ENCODE data around the gene USP47. TPM values are rescaled to one million over a fixed set of nuclear protein-coding genes. Genes with fewer than 3 reads are reported as not detected.
A peak's percentile ranks its signal among the peaks of the same experiment; 100 is the strongest.

The USP47 gene
- total and polyA plus RNA-seq, 9 of the 15 experiments (the other 6 are each of a cell fraction or from before 2014, with no cell fraction given): 13.1 to 63.6 (median 34.7) TPM

- Histone ChIP-seq H3K4me3 (no peak overlapping the region), H3K9me1 (ENCODE audit: control insufficient read depth, insufficient read depth, low read length) (no peaks in the 10 kb centered on the region), H3K27me3 (ENCODE audit: control insufficient read depth in 2 of 2, insufficient read depth in 2 of 2, low read length in 2 of 2) (no peaks in the 10 kb centered on the region), H4K20me1 (replicated peaks; ENCODE audit: control insufficient read depth, insufficient read depth, low read length) (no peaks in the 10 kb centered on the region), H3K9me3 (replicated peaks; ENCODE audit: control insufficient read depth, insufficient read depth, low read depth, low read length) (no peaks in the 10 kb centered on the region), H3K4me2 (ENCODE audit: insufficient read depth, low read length) (no peak overlapping the region), H3K27ac (ENCODE audit: extremely low read depth, low read depth, low read length) (no peak overlapping the region), H3K36me3 (ENCODE audit: control insufficient read depth, insufficient read depth, low read length) (peaks cover 94% of the 10 kb centered on the region), H3K4me1 (replicated peaks in 1 of 2; ENCODE audit: control insufficient read depth in 2 of 2, insufficient read depth in 2 of 2, low read length in 2 of 2) (no peaks in the 10 kb centered on the region), H3K79me2 (ENCODE audit: control insufficient read depth, insufficient read depth, low read length) (no peaks in the 10 kb centered on the region), H3K9ac (ENCODE audit: insufficient read depth in 1 of 2, low read depth in 2 of 2, low read length in 2 of 2) (no peak overlapping the region), H2AFZ (ENCODE audit: low read depth, low read length) (no peak overlapping the region)
- ChIA-PET CTCF (ENCODE audit: low intra/inter-chr PET ratio) (no interaction called here), POLR2A (interaction anchor here (1.0 kb wide), 1 partner anchor 15 kb away, joined by 3 read pairs; no protein-coding TSS in a partner anchor)
- ATAC-seq: no peak
- in situ Hi-C loops (cut with MboI): no loop called here
- DNase-seq (ENCODE audit: extremely low read depth in 1 of 4, low spot score in 3 of 4): no peak
- no TSS peak for BruUV-seq (replicated peaks)
- TF ChIP-seq BRD9 (IDR thresholded peaks at IDR 0.05; ENCODE audit: low read depth, partially characterized antibody) (no peak), TFE3 (CRISPR knock-in tag; IDR thresholded peaks at IDR 0.05) (peak; percentile 64), CBX8 (IDR thresholded peaks at IDR 0.05; ENCODE audit: borderline replicate concordance, extremely low read depth, low read depth, low read length, poor library complexity, severe bottlenecking) (no peak), HMG20B (CRISPR knock-in tag; IDR thresholded peaks at IDR 0.05) (no peak)
- intact Hi-C loops (cut with micrococcal nuclease): no loop called here
- no peak for FAIRE-seq
Measured at GRCh38 chr11:11952036-11952435, 110.3 kb downstream of the USP47 start.
